GM12878 (cell line): Measurements from ENCODE around the gene MLPH. TPM values are rescaled to one million over a fixed set of nuclear protein-coding genes. Genes with fewer than 3 reads are reported as not detected.

Experiments used
- ATAC-seq: fragments of 200-7000 bp; cut with Tn5 transposase; 3 replicates; pipeline ENCODE4 v1.9.1; 2020; ENCODE audit warnings: mild to moderate bottlenecking, moderate library complexity
- BruUV-seq: library from RNA; stranded (reverse); fragments of 400-500 nt; replicated peaks from 2 replicates; lab custom pipeline; 2021; lab: Mats Ljungman, UMichigan
- CTCF ChIA-PET: fragments of 300-600 bp; sonication (Branson Sonifier 250); formaldehyde crosslinking; extraction: SDS; loops from one replicate; lab custom pipeline; 2021; ENCODE audit warnings: inconsistent platforms; lab: Yijun Ruan, JAX
- POLR2A ChIA-PET: fragments of 350-600 bp; formaldehyde crosslinking; extraction: SDS; loops from one replicate; lab custom pipeline; 2021; ENCODE audit warnings: inconsistent platforms; lab: Charles Lee
- RAD21 ChIA-PET: fragments of 300-600 bp; sonication (Branson Sonifier 250); formaldehyde crosslinking; loops from one replicate; lab custom pipeline; 2023; ENCODE audit warnings: antibody characterized with exemption; ENCODE audit not compliant: unreplicated experiment; lab: Charles Lee
- SMC1A ChIA-PET: fragments of 300-600 bp; sonication (Branson Sonifier 250); formaldehyde crosslinking; loops from one replicate; lab custom pipeline; 2023; ENCODE audit not compliant: unreplicated experiment, uncharacterized antibody; lab: Charles Lee
- DNase-seq: peaks from one replicate; pipeline ENCODE4 v3.0.0-alpha.2; 2011; ENCODE audit warnings: low read depth, low spot score
- FAIRE-seq: peaks from 3 replicates; lab custom pipeline; 2011; peaks lifted over from hg19 to GRCh38; lab: Jason Lieb, UNC
- H2AFZ ChIP-seq: 2 replicates; pipeline ENCODE4 v1.6.0; 2011; ENCODE audit warnings: low read depth, low read length, control low read depth; ENCODE audit not compliant: control insufficient read depth
- H3K27ac ChIP-seq: 2 replicates; pipeline ENCODE4 v1.5.1; 2011; ENCODE audit warnings: control low read depth; ENCODE audit not compliant: control insufficient read depth, insufficient read depth
- H3K27me3 ChIP-seq, 2 experiments: replicated peaks in 1 of 2; 2 replicates each; pipeline versions ENCODE4 v1.6.0 to v1.6.1; 2011; ENCODE audit warnings: low read length in 1 of 2; ENCODE audit not compliant: control insufficient read depth in 2 of 2, insufficient read depth in 2 of 2
- H3K36me3 ChIP-seq, 2 experiments: 2 replicates each; pipeline ENCODE4 v1.5.1; 2011; ENCODE audit warnings: low read length in 1 of 2; ENCODE audit not compliant: control insufficient read depth in 2 of 2, insufficient read depth in 2 of 2
- H3K4me1 ChIP-seq: 2 replicates; pipeline ENCODE4 v1.6.1; 2011; ENCODE audit warnings: mild to moderate bottlenecking, low read length, moderate library complexity, mixed read lengths; ENCODE audit not compliant: control insufficient read depth, insufficient read depth
- H3K4me2 ChIP-seq: 2 replicates; pipeline ENCODE4 v1.6.0; 2011; ENCODE audit warnings: control low read depth; ENCODE audit not compliant: control insufficient read depth, insufficient read depth
- H3K4me3 ChIP-seq: fragments of 200-600 bp; sonication (generic); 2 replicates; pipeline ENCODE4 v1.5.1; 2016
- H3K79me2 ChIP-seq: 2 replicates; pipeline ENCODE4 v1.6.0; 2011; ENCODE audit warnings: low read length; ENCODE audit not compliant: control insufficient read depth, insufficient read depth
- H3K9ac ChIP-seq: 2 replicates; pipeline ENCODE4 v1.8.0; 2011; ENCODE audit warnings: low read length, control low read depth, mixed read lengths; ENCODE audit not compliant: control insufficient read depth, insufficient read depth
- H3K9me3 ChIP-seq: replicated peaks from 3 replicates; pipeline ENCODE4 v1.5.1; 2011; ENCODE audit warnings: mild to moderate bottlenecking, low read length; ENCODE audit not compliant: control insufficient read depth, insufficient read depth
- H4K20me1 ChIP-seq: 2 replicates; pipeline ENCODE4 v1.6.0; 2011; ENCODE audit not compliant: control insufficient read depth, insufficient read depth
- CBX5 ChIP-seq: sonication (generic); IDR thresholded peaks from 2 replicates; pipeline ENCODE4 v1.6.1; 2016; ENCODE audit warnings: low read depth, moderate library complexity, mild to moderate bottlenecking, inconsistent platforms
- FOXM1 ChIP-seq: IDR thresholded peaks from 2 replicates; pipeline ENCODE4 v1.6.1; 2012; ENCODE audit warnings: low read depth, mild to moderate bottlenecking, inconsistent platforms, low read length, moderate library complexity
- HSF1 ChIP-seq: fragments of 150-350 bp; IDR thresholded peaks from 2 replicates; pipeline ENCODE4 v1.6.1; 2014; ENCODE audit warnings: mild to moderate bottlenecking, low read depth, low read length
- MTA2 ChIP-seq: fragments of 450-650 bp; IDR thresholded peaks from 2 replicates; pipeline ENCODE4 v1.6.1; 2016; ENCODE audit warnings: low read depth, mild to moderate bottlenecking, moderate library complexity
- NBN ChIP-seq: fragments of 450-650 bp; IDR thresholded peaks from 2 replicates; pipeline ENCODE4 v1.6.1; 2016
- NFYA ChIP-seq: IDR thresholded peaks from 2 replicates; pipeline ENCODE4 v1.6.1; 2011; ENCODE audit warnings: low read depth, mild to moderate bottlenecking, low read length, improper control_type of control experiment, borderline replicate concordance
- NKRF ChIP-seq: fragments of 450-650 bp; conservative IDR thresholded peaks from 2 replicates; pipeline ENCODE4 v1.6.1; 2017; ENCODE audit warnings: mild to moderate bottlenecking, moderate library complexity
- NR2C1 ChIP-seq: fragments of 450-650 bp; IDR thresholded peaks from 2 replicates; pipeline ENCODE4 v1.6.1; 2017; ENCODE audit warnings: antibody characterized with exemption, mild to moderate bottlenecking, moderate library complexity
- SMAD1 ChIP-seq: fragments of 450-650 bp; IDR thresholded peaks from 2 replicates; pipeline ENCODE4 v1.6.1; 2018; ENCODE audit warnings: mild to moderate bottlenecking, low read depth; ENCODE audit not compliant: partially characterized antibody
- SP1 ChIP-seq: IDR thresholded peaks from one replicate; pipeline ENCODE4 v1.6.1; 2011; ENCODE audit warnings: low read depth, low read length
- WRNIP1 ChIP-seq: IDR thresholded peaks from 2 replicates; pipeline ENCODE4 v1.6.1; 2011; ENCODE audit warnings: low read depth, low read length, improper control_type of control experiment, borderline replicate concordance
- ZNF274 ChIP-seq: IDR thresholded peaks from one replicate; pipeline ENCODE4 v1.8.0; 2011; ENCODE audit not compliant: insufficient read length, insufficient read depth
- WGBS: methylation state at CpG from one replicate; pipeline ENCODE4 v1.1.6; 2016; ENCODE audit warnings: low lambda C conversion rate; ENCODE audit not compliant: insufficient replicate concordance, insufficient coverage; ENCODE audit errors: missing lambda C conversion rate; 5-methylcytosine and 5-hydroxymethylcytosine counted together
- in situ Hi-C: fragments of 300-500 bp; cut with MboI; formaldehyde crosslinking; loops from 9 replicates; pipeline ENCODE4 v1.14.3; 2018; ENCODE audit warnings: mixed read lengths
- intact Hi-C: fragments of 100-400 bp; cut with micrococcal nuclease; formaldehyde crosslinking; loops from one replicate; pipeline ENCODE4 v1.14.2; 2022; ENCODE audit not compliant: unreplicated experiment
- polyA plus RNA-seq, 11 experiments: library from polyadenylated mRNA; depleted of rRNA in 4 of 11; unstranded in 6 of 11; stranded (reverse) in 5 of 11; fragments of >200 nt; fragmentation: Nextera tagmentation in 4 of 11; fragmentation: Illumina TruSeq in 1 of 11; extraction: Ambion mirVana in 4 of 11; extraction: Trizol in 1 of 11; gene quantifications; 1 replicate in 1 of 11; 2 replicates in 10 of 11; pipeline versions ENCODE4 v1.2.1 to v1.2.3, GENCODE V29; 2011 to 2016; ENCODE audit warnings: inconsistent platforms in 2 of 11, missing spikeins in 2 of 11, low read depth in 1 of 11
- total RNA-seq, 4 experiments: library from RNA; depleted of rRNA in 3 of 4; stranded (reverse); fragments of >200 nt in 3 of 4; fragmentation: Illumina TruSeq in 1 of 4; extraction: Trizol in 1 of 4; gene quantifications; 2 replicates each; pipeline versions ENCODE4 v1.2.1 to v1.2.3, GENCODE V29; 2013 to 2021
- TF ChIP-seq, protein P1 (sequence below): fragments of 450-650 bp; IDR thresholded peaks from 2 replicates; pipeline ENCODE4 v1.6.1; 2016; ENCODE audit warnings: mild to moderate bottlenecking
- TF ChIP-seq, protein P2 (sequence below), 3 experiments: IDR thresholded peaks in 2 of 3; conservative IDR thresholded peaks in 1 of 3; 2 replicates each; pipeline ENCODE4 v1.5.1; 2011; ENCODE audit warnings: low read depth in 3 of 3, low read length in 3 of 3, mild to moderate bottlenecking in 3 of 3, control low read depth in 2 of 3, moderate library complexity in 2 of 3, inconsistent platforms in 1 of 3, mixed read lengths in 1 of 3; ENCODE audit not compliant: control insufficient read depth in 2 of 3, insufficient read depth in 1 of 3; ENCODE audit errors: extremely low read depth in 1 of 3

MLPH gene
- total and polyA plus RNA-seq, 10 of the 15 experiments (the other 5 are each of a cell fraction or from before 2014, with no cell fraction given) = 0.16 to 0.85 TPM; not detected in 8

GRCh38 chr2:237575869-237576862 is 89.1 kb downstream of the MLPH start:
- H3K4me3 ChIP-seq = no peak overlapping the region
- no peaks in the 10 kb centered on the region for H3K36me3 ChIP-seq
- intact Hi-C loops (no loop called here), in situ Hi-C loops (no loop called here)
- H2AFZ ChIP-seq = no peak overlapping the region
- no peak overlapping the region for H3K9ac ChIP-seq
- ChIA-PET RAD21 (interaction anchor here (0.7 to 7.4 kb wide), 2 partner anchors 64 to 90 kb away, joined by 3 to 300 read pairs; no protein-coding TSS in a partner anchor), CTCF (interaction anchor here (1.3 to 6.7 kb wide), 2 partner anchors 63 to 64 kb away, joined by 6 to 364 read pairs; no protein-coding TSS in a partner anchor), SMC1A (interaction anchor here (7.1 kb wide), 1 partner anchor 64 kb away, joined by 190 read pairs; no protein-coding TSS in a partner anchor), POLR2A (no interaction called here)
- no peak overlapping the region for H3K27ac ChIP-seq
- BruUV-seq = no TSS peak
- H3K4me2 ChIP-seq = no peak overlapping the region
- DNase-seq (no peak), ATAC-seq (no peak), FAIRE-seq (no peak)
- H4K20me1 ChIP-seq = no peaks in the 10 kb centered on the region
- no peaks in the 10 kb centered on the region for H3K4me1 ChIP-seq
- peaks cover 0 to 2% of the 10 kb centered on the region in 2 experiments; a peak in 1 of 4 replicates for H3K27me3 ChIP-seq
- 44% methylated on average over 24 of the region's 27 CpGs for WGBS
- H3K9me3 ChIP-seq = no peaks in the 10 kb centered on the region
- no peaks in the 10 kb centered on the region for H3K79me2 ChIP-seq
- TF ChIP-seq NBN (no peak), NR2C1 (no peak), SP1 (no peak), WRNIP1 (no peak), HSF1 (no peak), ZNF274 (no peak), SMAD1 (no peak), MTA2 (no peak), CBX5 (no peak), NKRF (no peak), NFYA (no peak), FOXM1 (no peak)
- TF ChIP-seq, protein P1, sequence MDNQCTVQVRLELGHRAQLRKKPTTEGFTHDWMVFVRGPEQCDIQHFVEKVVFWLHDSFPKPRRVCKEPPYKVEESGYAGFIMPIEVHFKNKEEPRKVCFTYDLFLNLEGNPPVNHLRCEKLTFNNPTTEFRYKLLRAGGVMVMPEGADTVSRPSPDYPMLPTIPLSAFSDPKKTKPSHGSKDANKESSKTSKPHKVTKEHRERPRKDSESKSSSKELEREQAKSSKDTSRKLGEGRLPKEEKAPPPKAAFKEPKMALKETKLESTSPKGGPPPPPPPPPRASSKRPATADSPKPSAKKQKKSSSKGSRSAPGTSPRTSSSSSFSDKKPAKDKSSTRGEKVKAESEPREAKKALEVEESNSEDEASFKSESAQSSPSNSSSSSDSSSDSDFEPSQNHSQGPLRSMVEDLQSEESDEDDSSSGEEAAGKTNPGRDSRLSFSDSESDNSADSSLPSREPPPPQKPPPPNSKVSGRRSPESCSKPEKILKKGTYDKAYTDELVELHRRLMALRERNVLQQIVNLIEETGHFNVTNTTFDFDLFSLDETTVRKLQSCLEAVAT = no peak
- TF ChIP-seq, protein P2, sequence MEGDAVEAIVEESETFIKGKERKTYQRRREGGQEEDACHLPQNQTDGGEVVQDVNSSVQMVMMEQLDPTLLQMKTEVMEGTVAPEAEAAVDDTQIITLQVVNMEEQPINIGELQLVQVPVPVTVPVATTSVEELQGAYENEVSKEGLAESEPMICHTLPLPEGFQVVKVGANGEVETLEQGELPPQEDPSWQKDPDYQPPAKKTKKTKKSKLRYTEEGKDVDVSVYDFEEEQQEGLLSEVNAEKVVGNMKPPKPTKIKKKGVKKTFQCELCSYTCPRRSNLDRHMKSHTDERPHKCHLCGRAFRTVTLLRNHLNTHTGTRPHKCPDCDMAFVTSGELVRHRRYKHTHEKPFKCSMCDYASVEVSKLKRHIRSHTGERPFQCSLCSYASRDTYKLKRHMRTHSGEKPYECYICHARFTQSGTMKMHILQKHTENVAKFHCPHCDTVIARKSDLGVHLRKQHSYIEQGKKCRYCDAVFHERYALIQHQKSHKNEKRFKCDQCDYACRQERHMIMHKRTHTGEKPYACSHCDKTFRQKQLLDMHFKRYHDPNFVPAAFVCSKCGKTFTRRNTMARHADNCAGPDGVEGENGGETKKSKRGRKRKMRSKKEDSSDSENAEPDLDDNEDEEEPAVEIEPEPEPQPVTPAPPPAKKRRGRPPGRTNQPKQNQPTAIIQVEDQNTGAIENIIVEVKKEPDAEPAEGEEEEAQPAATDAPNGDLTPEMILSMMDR (IDR thresholded peaks at IDR 0.05 in 2 of 3, conservative IDR thresholded peaks at IDR 0.05 in 1 of 3; ENCODE audit: control insufficient read depth in 2 of 3, extremely low read depth in 1 of 3, insufficient read depth in 1 of 3, low read depth in 3 of 3, low read length in 3 of 3) = no peak
